Trophoblast cell (in vitro differentiated cells and primary cell): ENCODE results near the gene CEMP1.
"Not testable (repeated sequence)": the region's sequence is repeated elsewhere in the genome, so short reads cannot be mapped to it uniquely, and the experiment has no call there.

Experiments
- DNase-seq, 2 donors: peaks; one replicate each; pipeline ENCODE4 v3.0.0-alpha.2; 2016
- H2AFZ ChIP-seq: 2 replicates; pipeline ENCODE4 v1.6.1; 2013; ENCODE audit warnings: low read length, moderate library complexity, mild to moderate bottlenecking; ENCODE audit not compliant: insufficient read depth, poor library complexity
- H2AK5ac ChIP-seq: 2 replicates; pipeline ENCODE4 v1.6.1; 2013; ENCODE audit warnings: mild to moderate bottlenecking, low read length
- H2BK120ac ChIP-seq: 2 replicates; pipeline ENCODE4 v1.6.1; 2013; ENCODE audit warnings: low read length, mild to moderate bottlenecking, moderate library complexity; ENCODE audit not compliant: insufficient read depth, poor library complexity
- H2BK12ac ChIP-seq: 2 replicates; pipeline ENCODE4 v1.6.1; 2013; ENCODE audit warnings: mild to moderate bottlenecking, low read length, moderate library complexity
- H2BK5ac ChIP-seq: 2 replicates; pipeline ENCODE4 v1.6.1; 2013; ENCODE audit warnings: low read length, low read depth, moderate library complexity, mild to moderate bottlenecking; ENCODE audit not compliant: poor library complexity
- H3K14ac ChIP-seq: 2 replicates; pipeline ENCODE4 v1.6.1; 2013; ENCODE audit warnings: mild to moderate bottlenecking, low read length
- H3K18ac ChIP-seq: 2 replicates; pipeline ENCODE4 v1.6.1; 2013; ENCODE audit warnings: mild to moderate bottlenecking, low read length
- H3K23ac ChIP-seq: 2 replicates; pipeline ENCODE4 v1.6.1; 2013; ENCODE audit warnings: low read length
- H3K27ac ChIP-seq: 2 replicates; pipeline ENCODE4 v1.5.1; 2013; ENCODE audit warnings: low read depth, mild to moderate bottlenecking, inconsistent platforms, low read length, moderate library complexity
- H3K27me3 ChIP-seq: 2 replicates; pipeline ENCODE4 v1.6.1; 2013; ENCODE audit warnings: inconsistent platforms, mild to moderate bottlenecking, low read length, moderate library complexity; ENCODE audit not compliant: insufficient read depth
- H3K36me3 ChIP-seq, 2 experiments: 1 replicate in 1 of 2; 2 replicates in 1 of 2; pipeline ENCODE4 v1.6.1; 2013; ENCODE audit warnings: low read length in 2 of 2, mild to moderate bottlenecking in 2 of 2, moderate library complexity in 1 of 2; ENCODE audit not compliant: insufficient read depth in 2 of 2, control insufficient read depth in 1 of 2
- H3K4ac ChIP-seq: 2 replicates; pipeline ENCODE4 v1.6.1; 2013; ENCODE audit warnings: low read depth, mild to moderate bottlenecking, low read length, moderate library complexity
- H3K4me1 ChIP-seq, 2 experiments: 1 replicate in 1 of 2; 2 replicates in 1 of 2; pipeline ENCODE4 v1.6.1; 2013; ENCODE audit warnings: low read length in 2 of 2, mild to moderate bottlenecking in 2 of 2, moderate library complexity in 1 of 2; ENCODE audit not compliant: insufficient read depth in 2 of 2, control insufficient read depth in 1 of 2
- H3K4me2 ChIP-seq: 2 replicates; pipeline ENCODE4 v1.6.1; 2013; ENCODE audit warnings: inconsistent platforms, mild to moderate bottlenecking, low read length, moderate library complexity
- H3K4me3 ChIP-seq: 2 replicates; pipeline ENCODE4 v1.5.1; 2013; ENCODE audit warnings: mild to moderate bottlenecking, low read depth, low read length, inconsistent platforms
- H3K79me1 ChIP-seq: one replicate; pipeline ENCODE4 v1.6.1; 2013; ENCODE audit warnings: low read length
- H3K79me2 ChIP-seq: 2 replicates; pipeline ENCODE4 v1.6.1; 2013; ENCODE audit warnings: low read length, mild to moderate bottlenecking; ENCODE audit not compliant: control insufficient read depth, insufficient read depth, poor library complexity
- H3K9ac ChIP-seq: 2 replicates; pipeline ENCODE4 v1.6.1; 2013; ENCODE audit warnings: mild to moderate bottlenecking, low read length
- H3K9me3 ChIP-seq: 2 replicates; pipeline ENCODE4 v1.6.1; 2013; ENCODE audit warnings: low read depth, mild to moderate bottlenecking, control low read depth, inconsistent platforms, low read length; ENCODE audit not compliant: insufficient read depth
- H4K12ac ChIP-seq: 2 replicates; pipeline ENCODE4 v1.6.1; 2013; ENCODE audit warnings: low read depth, mild to moderate bottlenecking, low read length, moderate library complexity
- H4K8ac ChIP-seq: 2 replicates; pipeline ENCODE4 v1.6.1; 2013; ENCODE audit warnings: low read depth, mild to moderate bottlenecking, low read length, moderate library complexity
- H4K91ac ChIP-seq: one replicate; pipeline ENCODE4 v1.6.1; 2013; ENCODE audit warnings: low read depth, mild to moderate bottlenecking, low read length, moderate library complexity
- WGBS: extraction: QIAGEN DNeasy Blood & Tissue Kit; methylation state at CpG from one replicate; pipeline ENCODE4 v1.1.7; 2013; ENCODE audit warnings: missing lambda C conversion rate; ENCODE audit not compliant: insufficient read length, insufficient coverage; ENCODE audit errors: extremely low coverage; 5-methylcytosine and 5-hydroxymethylcytosine counted together

CEMP1 gene

DNA sequence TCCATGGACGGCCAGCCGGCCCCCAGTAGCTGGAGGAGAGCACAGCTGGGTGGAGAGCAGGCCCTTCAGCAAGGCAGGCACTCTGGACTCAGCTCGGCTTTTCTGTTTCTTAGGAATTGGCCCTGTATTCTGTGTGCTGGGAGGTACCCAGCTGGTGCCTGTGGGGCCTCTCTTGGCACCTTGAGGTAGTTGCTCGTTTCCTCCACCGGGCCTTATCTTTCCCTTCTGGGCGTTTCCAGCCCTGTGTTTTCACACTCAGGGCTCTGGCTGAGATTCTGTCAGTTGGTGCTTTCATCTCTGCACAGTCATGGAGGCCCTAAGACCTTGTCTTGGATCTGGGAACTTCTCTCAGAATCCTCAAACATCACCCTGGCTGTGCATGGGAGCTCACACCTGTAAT lies 36.3 kb upstream of the CEMP1 start:
- H2AK5ac ChIP-seq, H3K4me1 ChIP-seq, H3K27ac ChIP-seq, H3K79me2 ChIP-seq, H3K79me1 ChIP-seq, H3K14ac ChIP-seq, H3K9ac ChIP-seq, H3K4me2 ChIP-seq, H4K91ac ChIP-seq, H2BK5ac ChIP-seq, H2BK120ac ChIP-seq, H3K4ac ChIP-seq, H3K9me3 ChIP-seq, H4K12ac ChIP-seq, H3K36me3 ChIP-seq, H2AFZ ChIP-seq, H3K4me3 ChIP-seq, H3K23ac ChIP-seq, H3K27me3 ChIP-seq, H4K8ac ChIP-seq, H3K18ac ChIP-seq, DNase-seq, H2BK12ac ChIP-seq: not testable (repeated sequence)
- WGBS, result no CpG with 5 or more reads among the region's 6 CpGs

GRCh38 chr16:2560798-2561133 lies 29.6 kb upstream of the CEMP1 start:
- H4K8ac ChIP-seq, H2AK5ac ChIP-seq, H4K12ac ChIP-seq, H3K4me1 ChIP-seq, DNase-seq, H3K27me3 ChIP-seq, H3K27ac ChIP-seq, H3K4me3 ChIP-seq, H2BK120ac ChIP-seq, H3K79me2 ChIP-seq, H2BK5ac ChIP-seq, H4K91ac ChIP-seq, H3K79me1 ChIP-seq, H2BK12ac ChIP-seq, H2AFZ ChIP-seq, H3K18ac ChIP-seq, H3K36me3 ChIP-seq, H3K4me2 ChIP-seq, H3K4ac ChIP-seq, H3K23ac ChIP-seq, H3K9me3 ChIP-seq, H3K14ac ChIP-seq, H3K9ac ChIP-seq: not testable (repeated sequence)
- no CpG with 5 or more reads among the region's 4 CpGs for WGBS

DNA sequence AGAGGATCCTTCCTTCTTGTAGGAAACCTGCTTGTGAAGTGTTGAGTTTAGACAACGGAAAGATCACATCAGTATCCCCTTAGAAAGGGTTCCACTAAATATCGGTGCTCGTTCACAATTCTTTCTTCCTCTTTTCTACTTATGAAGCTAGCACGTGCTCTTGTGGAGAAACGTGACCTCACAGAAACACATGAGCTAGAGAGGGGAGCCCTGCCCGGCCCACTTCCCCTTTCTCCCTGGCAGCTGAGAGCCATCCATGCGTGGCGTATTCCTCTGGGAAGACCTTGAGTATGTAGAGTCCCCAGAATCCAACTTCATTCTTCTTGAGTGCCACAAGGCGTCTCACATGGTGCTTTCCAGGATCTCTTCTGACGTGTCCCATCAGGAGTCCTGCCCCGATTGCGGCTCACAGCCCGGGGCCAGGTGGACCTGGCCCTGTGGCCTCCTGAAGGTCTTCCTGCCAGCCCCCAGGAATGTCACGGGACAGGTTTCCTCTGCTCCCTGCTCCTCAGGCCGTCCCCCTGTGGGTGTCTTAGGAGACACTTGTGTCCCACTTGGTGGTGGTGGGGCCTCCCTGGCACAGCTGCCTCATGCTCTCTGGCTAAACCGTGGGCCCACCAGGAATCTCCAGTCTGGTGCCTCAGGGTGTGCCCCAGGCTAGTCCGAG lies 29.1 kb upstream of the CEMP1 start:
- not testable (repeated sequence) for H4K12ac ChIP-seq, H3K18ac ChIP-seq, H3K9me3 ChIP-seq, H3K79me2 ChIP-seq, H3K27me3 ChIP-seq, H3K14ac ChIP-seq, H2BK120ac ChIP-seq, DNase-seq, H3K36me3 ChIP-seq, H3K4me1 ChIP-seq, H3K23ac ChIP-seq, H3K4me2 ChIP-seq, H2AFZ ChIP-seq, H3K79me1 ChIP-seq, H3K9ac ChIP-seq, H3K4me3 ChIP-seq, H4K8ac ChIP-seq, H2AK5ac ChIP-seq, H4K91ac ChIP-seq, H2BK12ac ChIP-seq, H3K4ac ChIP-seq
- peak overlapping the region; percentile 34 for H3K27ac ChIP-seq
- H2BK5ac ChIP-seq, result peak overlapping the region; percentile 56
- no CpG with 5 or more reads among the region's 17 CpGs for WGBS

GRCh38 chr16:2557150-2557549 lies 25.9 kb upstream of the CEMP1 start:
- H4K91ac ChIP-seq, H2AK5ac ChIP-seq, DNase-seq, H3K23ac ChIP-seq, H2AFZ ChIP-seq, H3K4me3 ChIP-seq, H2BK120ac ChIP-seq, H3K9ac ChIP-seq, H3K27ac ChIP-seq, H3K9me3 ChIP-seq, H2BK5ac ChIP-seq, H3K14ac ChIP-seq, H3K79me1 ChIP-seq, H3K4me1 ChIP-seq, H3K4me2 ChIP-seq, H4K12ac ChIP-seq, H3K36me3 ChIP-seq, H3K18ac ChIP-seq, H3K27me3 ChIP-seq, H3K79me2 ChIP-seq, H4K8ac ChIP-seq, H3K4ac ChIP-seq, H2BK12ac ChIP-seq: not testable (repeated sequence)
- WGBS, result no CpG with 5 or more reads among the region's 15 CpGs
